Astrocyte (in vitro differentiated cells and primary cell): ENCODE data around the gene LRRC61. TPM values are rescaled to one million over a fixed set of nuclear protein-coding genes. Genes with fewer than 3 reads are reported as not detected.
"Not testable (repeated sequence)": the region's sequence is repeated elsewhere in the genome, so short reads cannot be mapped to it uniquely, and the experiment has no call there.

ENCODE experiments used
- DNase-seq: peaks from one replicate; pipeline ENCODE4 v3.0.0-alpha.2; 2010; ENCODE audit warnings: low read depth
- FAIRE-seq: peaks from 2 replicates; lab custom pipeline; 2011; peaks lifted over from hg19 to GRCh38; lab: Jason Lieb, UNC
- H2AFZ ChIP-seq: 2 replicates; pipeline ENCODE4 v1.6.0; 2012; ENCODE audit warnings: low read depth, low read length, inconsistent platforms
- H3K27ac ChIP-seq: 2 replicates; pipeline ENCODE4 v1.5.1; 2011; ENCODE audit warnings: low read depth, low read length, inconsistent platforms
- H3K27me3 ChIP-seq: 2 replicates; pipeline ENCODE4 v1.6.0; 2011; ENCODE audit warnings: low read length, inconsistent platforms; ENCODE audit not compliant: insufficient read depth
- H3K36me3 ChIP-seq: 2 replicates; pipeline ENCODE4 v1.5.1; 2011; ENCODE audit warnings: low read length, inconsistent platforms; ENCODE audit not compliant: insufficient read depth
- H3K4me1 ChIP-seq: 2 replicates; pipeline ENCODE4 v1.5.1; 2011; ENCODE audit warnings: low read length, inconsistent platforms; ENCODE audit not compliant: insufficient read depth
- H3K4me2 ChIP-seq: 2 replicates; pipeline ENCODE4 v1.6.0; 2012; ENCODE audit warnings: low read length, inconsistent platforms
- H3K4me3 ChIP-seq: 2 replicates; pipeline ENCODE4 v1.5.1; 2011; ENCODE audit warnings: low read depth, mild to moderate bottlenecking, low read length, inconsistent platforms; ENCODE audit not compliant: insufficient read depth
- H3K79me2 ChIP-seq: 2 replicates; pipeline ENCODE4 v1.6.0; 2012; ENCODE audit warnings: mild to moderate bottlenecking, low read length, inconsistent platforms; ENCODE audit not compliant: insufficient read depth
- H3K9ac ChIP-seq: 2 replicates; pipeline ENCODE4 v1.6.0; 2012; ENCODE audit warnings: mild to moderate bottlenecking, low read length, inconsistent platforms
- H3K9me3 ChIP-seq: 2 replicates; pipeline ENCODE4 v1.5.1; 2012; ENCODE audit warnings: low read depth, mild to moderate bottlenecking, low read length, inconsistent platforms; ENCODE audit not compliant: insufficient read depth
- H4K20me1 ChIP-seq: 2 replicates; pipeline ENCODE4 v1.6.0; 2012; ENCODE audit warnings: low read length, inconsistent platforms; ENCODE audit not compliant: insufficient read depth
- H3K27ac Mint-ChIP-seq: one replicate; pipeline ENCODE4 v1.8.0; 2021; ENCODE audit warnings: mild to moderate bottlenecking, mixed read lengths; ENCODE audit not compliant: unreplicated experiment
- H3K27me3 Mint-ChIP-seq: one replicate; pipeline ENCODE4 v1.8.0; 2021; ENCODE audit warnings: low read depth, mixed read lengths; ENCODE audit not compliant: unreplicated experiment
- H3K36me3 Mint-ChIP-seq: one replicate; pipeline ENCODE4 v1.8.0; 2021; ENCODE audit warnings: low read depth, mixed read lengths; ENCODE audit not compliant: unreplicated experiment
- H3K4me1 Mint-ChIP-seq: one replicate; pipeline ENCODE4 v1.8.0; 2021; ENCODE audit warnings: low read depth, mixed read lengths; ENCODE audit not compliant: unreplicated experiment
- H3K4me3 Mint-ChIP-seq: one replicate; pipeline ENCODE4 v1.8.0; 2021; ENCODE audit warnings: mild to moderate bottlenecking, moderate library complexity, mixed read lengths; ENCODE audit not compliant: unreplicated experiment
- H3K9me3 Mint-ChIP-seq: one replicate; pipeline ENCODE4 v1.8.0; 2021; ENCODE audit warnings: mild to moderate bottlenecking, mixed read lengths; ENCODE audit not compliant: unreplicated experiment
- EZH2 ChIP-seq: IDR thresholded peaks from 2 replicates; pipeline ENCODE4 v1.6.1; 2012; ENCODE audit warnings: mild to moderate bottlenecking, low read length, inconsistent platforms; ENCODE audit not compliant: insufficient read depth
- total RNA-seq: library from RNA; stranded (reverse); gene quantifications from 2 replicates; pipeline ENCODE4 v1.2.1, GENCODE V29; 2021
- TF ChIP-seq, protein P1 (sequence below): IDR thresholded peaks from 2 replicates; pipeline ENCODE4 v1.5.1; 2011; ENCODE audit warnings: low read depth, mild to moderate bottlenecking, inconsistent platforms, low read length, moderate library complexity; ENCODE audit not compliant: insufficient read depth

The LRRC61 gene
- total RNA-seq, 1 donor from 2014 or later, result 0.45 TPM

DNA sequence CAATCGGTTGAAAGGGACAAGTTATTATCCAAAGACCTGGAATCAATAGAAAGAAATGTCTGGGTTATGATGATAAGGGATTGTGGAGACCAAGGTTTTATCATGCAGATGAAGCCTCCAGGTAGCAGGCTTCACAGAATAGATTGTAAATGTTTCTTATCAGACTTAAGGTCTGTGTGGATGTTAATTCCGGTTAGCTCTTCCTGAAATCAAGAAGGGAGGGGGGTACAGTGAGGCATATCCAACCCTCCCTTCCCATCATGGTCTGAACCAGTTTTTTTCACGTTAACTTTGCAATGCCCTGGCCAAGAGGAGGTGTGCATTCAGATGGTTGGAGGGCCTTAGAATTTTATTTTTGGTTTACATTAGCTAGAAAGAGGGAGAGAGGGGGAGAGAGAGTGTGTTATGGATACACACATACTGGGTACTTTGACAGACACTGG lies 9.8 kb upstream of the LRRC61 start:
- no peaks in the 10 kb centered on the region for H4K20me1 ChIP-seq
- Mint-ChIP-seq H3K4me3 (no peak overlapping the region), H3K27ac (peak overlapping the region; percentile 5), H3K27me3 (no peaks in the 10 kb centered on the region), H3K36me3 (no peaks in the 10 kb centered on the region), H3K9me3 (no peaks in the 10 kb centered on the region), H3K4me1 (peaks cover 14% of the 10 kb centered on the region)
- H3K4me3 ChIP-seq, result no peak overlapping the region
- H3K4me2 ChIP-seq, result no peak overlapping the region
- no peak for DNase-seq
- no peaks in the 10 kb centered on the region for H3K27me3 ChIP-seq
- no peak overlapping the region for H3K27ac ChIP-seq
- no peaks in the 10 kb centered on the region for H3K36me3 ChIP-seq
- TF ChIP-seq, protein P1, sequence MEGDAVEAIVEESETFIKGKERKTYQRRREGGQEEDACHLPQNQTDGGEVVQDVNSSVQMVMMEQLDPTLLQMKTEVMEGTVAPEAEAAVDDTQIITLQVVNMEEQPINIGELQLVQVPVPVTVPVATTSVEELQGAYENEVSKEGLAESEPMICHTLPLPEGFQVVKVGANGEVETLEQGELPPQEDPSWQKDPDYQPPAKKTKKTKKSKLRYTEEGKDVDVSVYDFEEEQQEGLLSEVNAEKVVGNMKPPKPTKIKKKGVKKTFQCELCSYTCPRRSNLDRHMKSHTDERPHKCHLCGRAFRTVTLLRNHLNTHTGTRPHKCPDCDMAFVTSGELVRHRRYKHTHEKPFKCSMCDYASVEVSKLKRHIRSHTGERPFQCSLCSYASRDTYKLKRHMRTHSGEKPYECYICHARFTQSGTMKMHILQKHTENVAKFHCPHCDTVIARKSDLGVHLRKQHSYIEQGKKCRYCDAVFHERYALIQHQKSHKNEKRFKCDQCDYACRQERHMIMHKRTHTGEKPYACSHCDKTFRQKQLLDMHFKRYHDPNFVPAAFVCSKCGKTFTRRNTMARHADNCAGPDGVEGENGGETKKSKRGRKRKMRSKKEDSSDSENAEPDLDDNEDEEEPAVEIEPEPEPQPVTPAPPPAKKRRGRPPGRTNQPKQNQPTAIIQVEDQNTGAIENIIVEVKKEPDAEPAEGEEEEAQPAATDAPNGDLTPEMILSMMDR, result no peak
- TF ChIP-seq EZH2, result no peak
- H3K4me1 ChIP-seq, result peaks cover 7% of the 10 kb centered on the region
- H3K9me3 ChIP-seq, result no peaks in the 10 kb centered on the region
- H3K9ac ChIP-seq, result no peak overlapping the region
- no peaks in the 10 kb centered on the region for H3K79me2 ChIP-seq
- no peak for FAIRE-seq
- H2AFZ ChIP-seq, result no peak overlapping the region

DNA sequence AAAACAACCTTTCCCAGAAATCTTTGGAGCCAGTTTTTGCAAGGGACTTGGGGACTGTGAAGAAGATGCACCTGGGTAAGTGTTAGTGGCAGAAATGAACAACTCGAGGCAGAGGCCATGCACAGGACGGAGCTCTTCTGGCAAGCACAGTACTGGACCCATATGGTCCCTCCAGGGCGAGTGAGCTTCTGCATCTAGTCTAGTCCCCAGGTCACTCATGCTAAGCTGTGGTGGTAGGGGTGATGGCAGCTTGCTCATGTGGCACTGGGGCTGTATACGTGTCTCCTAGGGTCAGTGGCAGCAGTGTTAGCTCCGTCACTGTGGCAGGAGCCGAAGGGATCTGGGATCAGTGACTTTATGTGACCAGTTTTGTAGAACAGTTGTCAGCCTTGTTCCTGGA lies 9.3 kb upstream of the LRRC61 start:
- Mint-ChIP-seq H3K36me3 (no peaks in the 10 kb centered on the region), H3K9me3 (no peaks in the 10 kb centered on the region), H3K4me3 (no peak overlapping the region), H3K27me3 (no peaks in the 10 kb centered on the region), H3K27ac (no peak overlapping the region), H3K4me1 (peaks cover 14% of the 10 kb centered on the region)
- TF ChIP-seq EZH2, result no peak
- TF ChIP-seq, protein P1, result no peak
- Histone ChIP-seq H3K27me3 (no peaks in the 10 kb centered on the region), H3K9me3 (peaks cover 4% of the 10 kb centered on the region), H3K4me3 (no peak overlapping the region), H3K36me3 (no peaks in the 10 kb centered on the region), H3K4me1 (peaks cover 7% of the 10 kb centered on the region), H3K27ac (no peak overlapping the region), H3K4me2 (no peak overlapping the region), H3K79me2 (no peaks in the 10 kb centered on the region), H2AFZ (no peak overlapping the region), H4K20me1 (no peaks in the 10 kb centered on the region), H3K9ac (no peak overlapping the region)
- FAIRE-seq (no peak), DNase-seq (no peak)

DNA sequence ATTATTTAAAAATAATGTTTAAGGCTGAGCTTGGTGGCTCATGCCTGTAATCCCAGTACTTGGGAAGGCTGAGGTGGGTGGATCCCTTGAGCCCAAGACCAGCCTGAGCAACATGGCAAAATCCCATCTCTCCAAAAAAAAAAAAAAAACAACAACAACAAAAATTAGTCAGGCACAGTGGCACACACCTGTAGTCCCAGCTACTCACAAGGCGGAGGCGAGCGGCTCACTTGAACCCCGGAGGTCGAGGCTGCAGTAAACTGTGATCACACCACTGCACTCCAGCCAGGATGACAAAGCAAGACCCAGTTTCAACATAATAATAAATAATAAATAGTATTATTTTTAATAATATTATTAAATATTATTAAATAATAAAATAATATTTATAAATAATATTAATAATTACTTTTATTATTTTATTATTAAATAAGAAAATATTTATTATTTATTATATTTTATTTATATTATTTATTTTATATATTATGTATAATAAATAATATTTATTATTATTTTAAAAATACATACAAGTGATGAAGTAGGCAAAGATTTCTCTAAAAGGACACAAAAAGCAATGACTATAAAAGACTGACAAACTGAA lies 8.4 kb upstream of the LRRC61 start:
- Mint-ChIP-seq H3K9me3 (no peaks in the 10 kb centered on the region), H3K27me3 (no peaks in the 10 kb centered on the region), H3K4me3 (no peak overlapping the region), H3K4me1 (peaks cover 14% of the 10 kb centered on the region), H3K27ac (no peak overlapping the region), H3K36me3 (no peaks in the 10 kb centered on the region)
- Histone ChIP-seq H4K20me1 (no peaks in the 10 kb centered on the region), H3K27me3 (no peaks in the 10 kb centered on the region), H3K36me3 (no peaks in the 10 kb centered on the region), H3K27ac (no peak overlapping the region), H3K4me1 (peaks cover 7% of the 10 kb centered on the region), H3K4me2 (no peak overlapping the region), H3K79me2 (no peaks in the 10 kb centered on the region), H2AFZ (no peak overlapping the region), H3K9ac (no peak overlapping the region), H3K9me3 (peaks cover 5% of the 10 kb centered on the region), H3K4me3 (no peak overlapping the region)
- no peak for FAIRE-seq
- no peak for TF ChIP-seq EZH2
- TF ChIP-seq, protein P1, result no peak
- DNase-seq, result no peak

DNA sequence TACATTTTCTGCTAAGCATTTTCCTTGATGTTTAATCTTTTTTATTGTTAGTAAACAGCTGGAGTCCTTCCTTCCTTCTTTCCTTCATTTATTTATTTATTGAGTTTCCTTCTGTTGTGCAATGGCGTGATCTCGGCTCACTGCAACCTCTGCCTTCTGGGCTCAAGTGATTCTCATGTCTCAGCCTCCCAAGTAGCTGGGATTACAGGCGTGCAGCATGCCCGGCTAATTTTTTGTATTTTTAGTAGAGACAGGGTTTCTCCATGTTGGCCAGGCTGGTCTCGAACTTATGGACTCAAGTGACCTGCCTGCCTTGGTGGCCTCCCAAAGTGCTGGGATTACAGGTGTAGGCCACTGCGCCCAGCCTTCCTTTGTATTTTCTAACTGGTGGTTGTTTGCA lies 6.2 kb upstream of the LRRC61 start:
- peaks cover 18% of the 10 kb centered on the region for H3K4me1 Mint-ChIP-seq
- not testable (repeated sequence) for H3K27ac ChIP-seq, H3K36me3 Mint-ChIP-seq, H3K9me3 ChIP-seq, H3K4me3 ChIP-seq, H4K20me1 ChIP-seq, H3K4me3 Mint-ChIP-seq, H3K4me1 ChIP-seq, DNase-seq, H2AFZ ChIP-seq, H3K9ac ChIP-seq, H3K27me3 Mint-ChIP-seq, H3K36me3 ChIP-seq, H3K4me2 ChIP-seq, H3K27me3 ChIP-seq, FAIRE-seq, H3K79me2 ChIP-seq, H3K27ac Mint-ChIP-seq, H3K9me3 Mint-ChIP-seq
